Stomach smooth muscle (tissue), 2 donors: ENCODE data around the gene SUSD6.
A peak's percentile ranks its signal among the peaks of the same experiment; 100 is the strongest.

ENCODE experiments used
- H3K27ac ChIP-seq: one replicate; pipeline ENCODE4 v1.7.0; 2013; ENCODE audit warnings: mild to moderate bottlenecking, low read length, inconsistent platforms
- H3K27me3 ChIP-seq, 2 donors: one replicate each; pipeline ENCODE4 v1.7.0; 2013; ENCODE audit warnings: low read length in 2 of 2; ENCODE audit not compliant: insufficient read depth in 2 of 2, control insufficient read depth in 1 of 2
- H3K36me3 ChIP-seq, 2 donors: one replicate each; pipeline ENCODE4 v1.7.0; 2013; ENCODE audit warnings: low read length in 2 of 2; ENCODE audit not compliant: control insufficient read depth in 2 of 2, insufficient read depth in 2 of 2
- H3K4me1 ChIP-seq: one replicate; pipeline ENCODE4 v1.7.0; 2013; ENCODE audit warnings: low read length; ENCODE audit not compliant: control insufficient read depth, insufficient read depth
- H3K4me3 ChIP-seq, 2 donors: one replicate each; pipeline ENCODE4 v1.7.0; 2013; ENCODE audit warnings: low read length in 2 of 2
- H3K9ac ChIP-seq, 2 donors: one replicate each; pipeline ENCODE4 v1.7.0; 2013; ENCODE audit warnings: low read length in 2 of 2, mild to moderate bottlenecking in 1 of 2
- H3K9me3 ChIP-seq, 2 donors: one replicate each; pipeline ENCODE4 v1.7.0; 2013; ENCODE audit warnings: low read length in 2 of 2; ENCODE audit not compliant: control insufficient read depth in 2 of 2
- donor health status: healthy.
- donor health status: Pancreatic carcinoma.

Gene SUSD6

DNA sequence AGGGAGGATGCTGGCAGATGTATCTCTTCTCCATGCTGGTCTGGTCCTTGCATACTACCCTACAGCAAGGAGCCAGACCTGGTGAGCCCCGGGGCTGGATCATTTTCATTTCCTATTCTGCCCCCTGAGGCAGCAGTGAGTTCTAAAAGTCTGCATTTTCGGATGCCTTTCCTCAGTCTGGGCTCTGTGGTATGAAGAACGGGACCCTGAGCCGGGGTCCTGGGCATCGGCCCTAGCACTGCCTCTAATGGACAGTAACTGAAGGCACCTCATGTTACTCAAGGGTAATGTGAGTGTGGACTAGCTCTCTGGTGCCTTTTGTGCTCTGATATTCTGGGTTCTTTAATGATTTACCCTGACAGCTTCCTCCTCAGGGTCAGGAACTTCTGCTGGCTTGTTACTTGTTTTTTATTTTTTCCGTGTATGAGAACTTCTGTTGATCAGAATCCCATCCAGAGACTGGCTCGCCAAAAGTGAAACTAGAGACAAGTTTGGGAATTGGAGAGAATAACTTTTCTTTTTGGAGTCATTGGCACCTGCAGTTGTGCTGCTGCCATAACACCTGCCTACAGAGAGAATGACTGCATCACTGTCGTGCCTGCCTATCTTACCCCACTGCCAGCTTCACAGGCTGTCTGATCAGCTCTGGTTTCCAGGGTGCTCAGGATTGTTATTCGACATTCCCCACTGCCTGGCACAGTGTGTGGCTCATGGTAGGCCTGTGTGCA lies 62.3 kb downstream of the SUSD6 start:
- H3K4me3 ChIP-seq: peak overlapping the region in 1 of 2 donors; percentile 49
- peak overlapping the region in 1 of 2 donors; percentile 14 for H3K9ac ChIP-seq
- peak overlapping the region; percentile 6 for H3K27ac ChIP-seq
- no peaks in the 10 kb centered on the region for H3K9me3 ChIP-seq
- no peaks in the 10 kb centered on the region for H3K27me3 ChIP-seq
- H3K4me1 ChIP-seq: peaks cover 41% of the 10 kb centered on the region
- no peaks in the 10 kb centered on the region for H3K36me3 ChIP-seq

DNA sequence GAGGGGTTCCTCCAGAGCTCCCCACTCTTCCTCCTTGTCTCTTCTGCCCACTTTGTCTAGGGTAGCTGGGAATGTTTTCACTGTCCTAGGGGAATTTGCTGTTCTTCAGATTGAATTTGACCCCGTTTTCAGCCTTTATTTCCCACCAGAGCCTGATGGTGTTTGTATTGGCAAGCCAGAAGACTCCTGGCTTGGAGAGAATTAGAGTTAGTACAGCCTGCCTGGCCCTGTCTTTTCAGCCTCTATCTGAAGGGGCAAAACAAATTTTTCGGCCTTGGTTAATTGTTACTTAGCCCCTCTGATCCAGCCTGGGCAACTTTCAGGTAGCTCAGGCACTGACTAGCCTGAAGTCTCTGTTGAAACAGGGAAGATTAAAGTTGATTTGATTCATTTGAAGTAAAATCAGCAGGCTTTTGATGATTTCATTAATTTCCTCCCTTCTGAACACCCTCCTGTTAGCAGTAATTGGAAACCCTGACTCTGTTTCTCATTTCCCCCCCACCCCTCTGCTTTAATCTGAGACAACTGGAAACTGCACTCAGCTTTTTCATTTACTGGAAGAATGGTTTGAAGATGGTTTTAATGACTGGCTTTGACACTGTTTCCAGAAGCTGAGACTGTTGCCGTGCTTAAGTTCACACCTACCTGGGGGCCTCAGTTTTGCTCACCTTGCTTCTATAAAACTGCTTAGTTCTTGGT lies 63.3 kb downstream of the SUSD6 start:
- peak overlapping the region; percentile 6 for H3K27ac ChIP-seq
- no peak overlapping the region for H3K9ac ChIP-seq
- H3K9me3 ChIP-seq: no peaks in the 10 kb centered on the region
- H3K4me1 ChIP-seq: peaks cover 38% of the 10 kb centered on the region
- no peaks in the 10 kb centered on the region for H3K36me3 ChIP-seq
- peak overlapping the region in 1 of 2 donors; percentile 49 for H3K4me3 ChIP-seq
- H3K27me3 ChIP-seq: no peaks in the 10 kb centered on the region

DNA sequence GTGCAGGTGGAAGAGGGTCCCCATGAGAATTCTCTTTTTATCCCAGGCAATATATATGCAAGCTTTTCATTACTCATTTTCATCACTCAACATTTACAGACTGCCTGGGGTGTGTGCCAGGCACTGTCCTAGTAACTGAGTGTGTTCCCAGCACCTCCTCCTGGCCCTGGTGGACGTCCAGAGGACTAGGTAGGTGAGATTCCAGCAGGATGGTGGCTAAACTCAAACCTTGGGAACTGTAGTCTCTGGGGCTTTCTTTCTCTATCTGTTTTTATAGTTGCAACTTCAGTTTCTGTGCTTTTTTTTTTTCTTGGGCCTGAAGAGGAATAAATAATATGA lies 63.8 kb downstream of the SUSD6 start:
- Histone ChIP-seq H3K4me3 (no peak overlapping the region), H3K27ac (no peak overlapping the region), H3K9me3 (no peaks in the 10 kb centered on the region), H3K9ac (no peak overlapping the region), H3K27me3 (no peaks in the 10 kb centered on the region), H3K36me3 (no peaks in the 10 kb centered on the region), H3K4me1 (peaks cover 33% of the 10 kb centered on the region)

DNA sequence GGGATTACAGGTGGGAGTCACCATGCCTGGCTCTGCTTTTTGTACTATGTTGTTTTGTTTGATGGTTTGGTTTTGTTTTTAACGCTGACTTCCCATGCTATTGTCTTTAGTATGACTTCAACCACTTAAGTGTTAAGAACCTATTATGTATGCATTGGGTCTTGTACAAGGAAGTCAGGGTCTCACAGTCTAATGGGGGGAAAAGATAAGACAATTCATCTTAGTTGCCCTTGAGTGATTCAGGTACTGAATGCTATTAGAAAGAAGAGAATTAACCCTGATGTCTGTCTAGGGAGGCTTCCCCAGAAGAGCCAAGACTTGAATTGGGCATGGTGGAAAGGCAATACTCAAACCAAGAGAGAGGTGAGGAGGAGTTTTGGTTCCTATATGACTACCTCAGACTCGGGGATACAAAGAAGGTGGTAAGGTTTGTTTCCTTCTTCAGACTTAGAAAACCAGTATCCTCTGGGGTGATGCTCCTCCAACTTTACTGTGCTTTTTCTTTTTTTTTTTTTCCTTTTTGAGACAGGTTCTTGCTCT lies 64.6 kb downstream of the SUSD6 start:
- Histone ChIP-seq H3K4me1 (peaks cover 30% of the 10 kb centered on the region), H3K9me3 (no peaks in the 10 kb centered on the region), H3K9ac (no peak overlapping the region), H3K27me3 (no peaks in the 10 kb centered on the region), H3K36me3 (no peaks in the 10 kb centered on the region), H3K27ac (no peak overlapping the region), H3K4me3 (no peak overlapping the region)

DNA sequence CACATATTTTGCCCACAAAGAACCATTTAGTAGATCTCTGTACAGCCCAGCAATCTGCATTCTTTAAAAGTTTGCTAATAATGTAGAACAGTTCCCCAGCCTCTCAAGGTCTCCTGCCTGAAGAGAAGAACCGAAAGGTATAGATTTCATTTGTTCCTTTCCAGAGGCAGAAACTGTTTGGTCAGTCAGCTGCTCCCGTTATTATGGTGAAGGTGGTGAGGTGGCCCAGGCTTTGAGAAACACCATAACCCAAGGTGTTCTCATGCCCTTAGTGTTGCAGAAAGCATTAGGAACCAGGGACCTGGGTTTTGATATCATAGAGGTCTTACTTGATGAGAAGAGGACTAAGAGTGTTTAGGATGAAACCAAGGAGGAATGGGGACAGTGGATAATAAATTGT lies 65.3 kb downstream of the SUSD6 start:
- Histone ChIP-seq H3K36me3 (no peaks in the 10 kb centered on the region), H3K9me3 (no peaks in the 10 kb centered on the region), H3K27ac (no peak overlapping the region), H3K4me1 (peaks cover 30% of the 10 kb centered on the region), H3K9ac (no peak overlapping the region), H3K4me3 (no peak overlapping the region), H3K27me3 (no peaks in the 10 kb centered on the region)

DNA sequence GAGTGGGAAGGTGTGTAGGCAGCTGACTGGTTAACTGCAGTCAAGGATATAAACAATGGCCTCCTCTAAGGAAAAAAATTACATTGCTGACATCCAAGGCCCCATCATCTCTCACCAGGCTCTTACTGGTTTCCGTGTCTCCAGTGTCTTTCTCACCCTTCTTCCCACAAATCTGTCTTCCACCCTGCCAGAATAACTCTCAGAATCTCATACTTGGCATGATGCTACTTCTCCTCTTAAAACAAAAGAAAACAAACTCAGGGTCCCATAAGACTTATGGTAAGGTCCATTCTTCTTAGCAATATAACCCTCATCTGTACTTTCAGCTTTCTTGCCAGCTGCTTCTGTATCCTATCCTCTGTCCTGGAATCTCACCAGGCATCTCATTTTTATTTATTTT lies 68.9 kb downstream of the SUSD6 start:
- H3K9me3 ChIP-seq: no peaks in the 10 kb centered on the region
- H3K27me3 ChIP-seq: no peaks in the 10 kb centered on the region
- no peaks in the 10 kb centered on the region for H3K36me3 ChIP-seq
- no peak overlapping the region for H3K9ac ChIP-seq
- no peak overlapping the region for H3K27ac ChIP-seq
- no peak overlapping the region for H3K4me3 ChIP-seq
- H3K4me1 ChIP-seq: peaks cover 25% of the 10 kb centered on the region

DNA sequence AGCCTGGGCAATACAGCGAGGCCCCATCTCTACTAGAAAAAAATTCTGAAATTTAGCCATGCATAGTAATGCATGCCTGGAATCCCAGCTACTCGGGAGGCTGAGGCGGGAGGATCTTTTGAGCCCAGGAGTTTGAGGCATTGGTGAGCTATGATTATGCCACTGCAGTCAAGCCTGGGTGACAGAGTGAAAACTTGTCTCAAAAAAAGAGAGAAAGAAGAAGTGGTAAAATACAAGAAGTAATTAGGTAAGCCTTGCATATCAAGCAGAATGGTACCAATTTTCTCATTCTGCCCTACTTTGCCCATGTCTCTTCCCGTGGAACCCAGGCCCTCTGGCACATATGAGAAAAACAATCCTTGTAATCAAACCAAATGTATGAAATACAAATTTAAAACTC lies 70.7 kb downstream of the SUSD6 start:
- peaks cover 30% of the 10 kb centered on the region for H3K4me1 ChIP-seq
- H3K27ac ChIP-seq: peak overlapping the region; percentile 3
- no peak overlapping the region for H3K4me3 ChIP-seq
- H3K9ac ChIP-seq: peak overlapping the region in 1 of 2 donors; percentile 27
- H3K36me3 ChIP-seq: no peaks in the 10 kb centered on the region
- no peaks in the 10 kb centered on the region for H3K9me3 ChIP-seq
- H3K27me3 ChIP-seq: no peaks in the 10 kb centered on the region

DNA sequence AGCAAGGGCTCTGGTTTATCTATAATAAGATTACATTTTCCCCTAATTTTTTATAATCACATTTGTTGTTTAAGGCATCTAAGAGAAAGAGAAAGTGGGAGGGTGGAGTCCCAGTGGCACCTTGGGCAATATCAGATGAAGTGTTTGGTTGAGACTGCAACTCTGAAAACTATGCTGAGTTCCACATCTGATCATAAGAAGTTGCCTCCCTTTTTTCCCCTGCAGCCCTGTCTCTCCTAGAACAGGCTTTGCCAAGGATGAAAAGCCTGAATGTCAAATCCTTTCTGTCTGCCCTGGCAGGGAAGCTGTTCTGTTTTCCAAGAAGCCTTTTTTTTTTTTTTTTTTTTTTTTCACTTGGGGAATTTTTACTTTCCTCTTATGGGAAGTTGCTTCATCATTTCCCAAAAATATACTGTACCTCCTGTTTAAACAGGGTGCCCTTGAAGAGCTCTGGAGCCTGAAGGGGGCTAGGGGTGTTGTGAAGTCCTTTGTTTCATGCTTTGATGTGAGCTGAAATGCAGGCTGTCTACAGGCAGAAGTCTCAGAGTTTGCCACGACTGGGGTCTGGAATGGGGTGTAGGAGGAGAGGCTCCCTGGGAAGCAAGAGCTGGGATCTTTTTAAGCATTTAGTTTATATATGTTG lies 71.3 kb downstream of the SUSD6 start:
- Histone ChIP-seq H3K9ac (peak overlapping the region in 1 of 2 donors; percentile 42), H3K9me3 (no peaks in the 10 kb centered on the region), H3K4me1 (peaks cover 30% of the 10 kb centered on the region), H3K4me3 (peak overlapping the region in 1 of 2 donors; percentile 40), H3K27ac (peak overlapping the region; percentile 55), H3K36me3 (no peaks in the 10 kb centered on the region), H3K27me3 (no peaks in the 10 kb centered on the region)

DNA sequence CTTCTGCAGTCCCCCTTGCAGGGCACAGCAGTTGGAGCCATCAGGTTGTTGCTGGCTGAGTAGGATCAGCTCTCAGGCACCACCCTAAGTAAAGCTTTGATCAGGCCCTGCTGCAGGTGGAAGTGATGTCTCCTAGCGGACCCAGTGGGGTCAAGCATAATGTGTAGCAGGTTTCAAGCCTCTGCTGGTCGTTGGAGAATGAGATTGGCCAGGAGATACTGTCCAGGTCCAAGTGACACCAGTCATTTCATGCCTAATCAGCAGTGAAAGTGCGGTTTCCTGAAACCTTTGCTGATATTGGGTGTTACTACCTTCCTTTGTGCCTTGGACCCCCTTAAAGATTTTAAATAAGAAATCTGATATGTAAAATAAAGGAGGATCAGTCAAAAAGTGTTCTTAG lies 72.6 kb downstream of the SUSD6 start:
- no peak overlapping the region for H3K4me3 ChIP-seq
- no peaks in the 10 kb centered on the region for H3K36me3 ChIP-seq
- H3K4me1 ChIP-seq: peaks cover 30% of the 10 kb centered on the region
- H3K9me3 ChIP-seq: no peaks in the 10 kb centered on the region
- H3K9ac ChIP-seq: peak overlapping the region in 1 of 2 donors; percentile 42
- H3K27ac ChIP-seq: peak overlapping the region; percentile 55
- no peaks in the 10 kb centered on the region for H3K27me3 ChIP-seq

DNA sequence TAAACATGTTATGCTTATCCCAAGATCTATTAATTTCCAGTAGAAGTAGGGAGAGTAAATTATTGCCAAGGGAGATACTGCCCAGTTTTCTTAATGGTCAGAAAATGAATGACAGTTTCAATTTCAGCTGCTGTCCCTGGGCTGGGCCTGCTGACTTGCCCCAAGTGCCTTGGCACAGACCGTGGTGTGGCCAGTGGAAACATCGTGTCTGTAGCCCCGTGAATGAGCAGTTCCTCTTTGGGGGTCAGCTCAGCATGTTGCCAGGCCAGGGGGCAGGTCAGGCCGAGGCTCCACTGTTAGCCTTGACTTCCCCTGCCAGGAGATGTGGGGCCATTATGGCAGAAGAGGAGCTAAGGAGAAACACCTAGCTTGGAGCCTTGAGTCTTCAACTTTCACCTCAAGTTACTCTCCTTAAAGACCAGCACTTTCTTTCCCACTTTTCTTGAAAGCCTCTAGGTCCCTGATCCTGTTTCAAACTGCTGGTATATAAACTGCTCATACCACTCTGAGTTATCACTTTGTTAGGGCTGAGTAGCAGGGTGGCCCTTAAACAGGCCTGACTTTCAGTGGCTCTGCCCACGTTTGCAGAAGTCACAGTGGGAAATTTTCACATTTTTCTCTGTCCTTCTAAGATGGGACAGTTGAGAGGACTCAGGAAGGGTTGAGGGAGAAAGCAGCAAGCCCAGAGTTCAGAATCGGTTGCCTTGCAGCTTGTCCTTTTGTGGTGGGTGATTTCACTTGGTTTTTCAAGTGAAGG lies 73.2 kb downstream of the SUSD6 start:
- Histone ChIP-seq H3K9ac (no peak overlapping the region), H3K4me1 (peaks cover 30% of the 10 kb centered on the region), H3K9me3 (no peaks in the 10 kb centered on the region), H3K4me3 (no peak overlapping the region), H3K27ac (peak overlapping the region; percentile 58), H3K36me3 (no peaks in the 10 kb centered on the region), H3K27me3 (no peaks in the 10 kb centered on the region)
